ENCODE results near the gene PDE4B. TPM values are rescaled to one million over a fixed set of nuclear protein-coding genes. Genes with fewer than 3 reads are reported as not detected.

The PDE4B gene
- total and polyA plus RNA-seq, 10 of the 15 experiments (the other 5 are each of a cell fraction or from before 2014, with no cell fraction given): 3.0 to 13.2 (median 5.7) TPM

GRCh38 chr1:66335859-66336640, 543.4 kb downstream of the PDE4B start (continued):
- no peak for TF ChIP-seq MEF2A (IDR thresholded peaks at IDR 0.05; ENCODE audit: insufficient read depth, low read depth, low read length)
- TF ChIP-seq USF1 (IDR thresholded peaks at IDR 0.05; ENCODE audit: borderline replicate concordance, extremely low read length, insufficient read depth, low read depth, low read length): no peak
- peak; percentile 80; the same call in 1 of the 2 replicates for TF ChIP-seq MXI1 (IDR thresholded peaks at IDR 0.05; ENCODE audit: low read depth, low read length)
- TF ChIP-seq BHLHE40 (IDR thresholded peaks at IDR 0.05; ENCODE audit: borderline replicate concordance in 1 of 2, low read depth in 2 of 2, low read length in 1 of 2): peak; percentile 67 to 75; a peak in 2 of 4 replicates
- no peak for TF ChIP-seq HDAC2 (IDR thresholded peaks at IDR 0.05)
- peak; percentile 97 for TF ChIP-seq IKZF1 (conservative IDR thresholded peaks at IDR 0.05)
- TF ChIP-seq FOS (IDR thresholded peaks at IDR 0.05; ENCODE audit: borderline replicate concordance, extremely low read depth, insufficient read length): no peak
- no peak for TF ChIP-seq CEBPB (IDR thresholded peaks at IDR 0.05; ENCODE audit: borderline replicate concordance in 1 of 2, low read depth in 2 of 2, low read length in 2 of 2)
- TF ChIP-seq, protein P1, sequence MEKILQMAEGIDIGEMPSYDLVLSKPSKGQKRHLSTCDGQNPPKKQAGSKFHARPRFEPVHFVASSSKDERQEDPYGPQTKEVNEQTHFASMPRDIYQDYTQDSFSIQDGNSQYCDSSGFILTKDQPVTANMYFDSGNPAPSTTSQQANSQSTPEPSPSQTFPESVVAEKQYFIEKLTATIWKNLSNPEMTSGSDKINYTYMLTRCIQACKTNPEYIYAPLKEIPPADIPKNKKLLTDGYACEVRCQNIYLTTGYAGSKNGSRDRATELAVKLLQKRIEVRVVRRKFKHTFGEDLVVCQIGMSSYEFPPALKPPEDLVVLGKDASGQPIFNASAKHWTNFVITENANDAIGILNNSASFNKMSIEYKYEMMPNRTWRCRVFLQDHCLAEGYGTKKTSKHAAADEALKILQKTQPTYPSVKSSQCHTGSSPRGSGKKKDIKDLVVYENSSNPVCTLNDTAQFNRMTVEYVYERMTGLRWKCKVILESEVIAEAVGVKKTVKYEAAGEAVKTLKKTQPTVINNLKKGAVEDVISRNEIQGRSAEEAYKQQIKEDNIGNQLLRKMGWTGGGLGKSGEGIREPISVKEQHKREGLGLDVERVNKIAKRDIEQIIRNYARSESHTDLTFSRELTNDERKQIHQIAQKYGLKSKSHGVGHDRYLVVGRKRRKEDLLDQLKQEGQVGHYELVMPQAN (conservative IDR thresholded peaks at IDR 0.05): 0 out of 2 replicates have a peak, but pooled peaks have one; percentile 21
- no peak for TF ChIP-seq SREBF2 (IDR thresholded peaks at IDR 0.05; ENCODE audit: low read length)
- no peak for TF ChIP-seq CEBPZ (IDR thresholded peaks at IDR 0.05; ENCODE audit: low read depth, low read length)
- TF ChIP-seq NFIC (IDR thresholded peaks at IDR 0.05; ENCODE audit: low read depth, low read length): peak; percentile 49; the same call in 1 of the 2 replicates
- no peak for TF ChIP-seq NFYA (IDR thresholded peaks at IDR 0.05; ENCODE audit: borderline replicate concordance, low read depth, low read length)
- TF ChIP-seq ZNF207 (IDR thresholded peaks at IDR 0.05; ENCODE audit: borderline replicate concordance): peak; percentile 43; the same call in 1 of the 2 replicates
- TF ChIP-seq RELA (IDR thresholded peaks at IDR 0.05; ENCODE audit: borderline replicate concordance, partially characterized antibody): peak; percentile 67
- peak; percentile 83 for TF ChIP-seq CREM (IDR thresholded peaks at IDR 0.05; ENCODE audit: low read depth)
- TF ChIP-seq, protein P2, sequence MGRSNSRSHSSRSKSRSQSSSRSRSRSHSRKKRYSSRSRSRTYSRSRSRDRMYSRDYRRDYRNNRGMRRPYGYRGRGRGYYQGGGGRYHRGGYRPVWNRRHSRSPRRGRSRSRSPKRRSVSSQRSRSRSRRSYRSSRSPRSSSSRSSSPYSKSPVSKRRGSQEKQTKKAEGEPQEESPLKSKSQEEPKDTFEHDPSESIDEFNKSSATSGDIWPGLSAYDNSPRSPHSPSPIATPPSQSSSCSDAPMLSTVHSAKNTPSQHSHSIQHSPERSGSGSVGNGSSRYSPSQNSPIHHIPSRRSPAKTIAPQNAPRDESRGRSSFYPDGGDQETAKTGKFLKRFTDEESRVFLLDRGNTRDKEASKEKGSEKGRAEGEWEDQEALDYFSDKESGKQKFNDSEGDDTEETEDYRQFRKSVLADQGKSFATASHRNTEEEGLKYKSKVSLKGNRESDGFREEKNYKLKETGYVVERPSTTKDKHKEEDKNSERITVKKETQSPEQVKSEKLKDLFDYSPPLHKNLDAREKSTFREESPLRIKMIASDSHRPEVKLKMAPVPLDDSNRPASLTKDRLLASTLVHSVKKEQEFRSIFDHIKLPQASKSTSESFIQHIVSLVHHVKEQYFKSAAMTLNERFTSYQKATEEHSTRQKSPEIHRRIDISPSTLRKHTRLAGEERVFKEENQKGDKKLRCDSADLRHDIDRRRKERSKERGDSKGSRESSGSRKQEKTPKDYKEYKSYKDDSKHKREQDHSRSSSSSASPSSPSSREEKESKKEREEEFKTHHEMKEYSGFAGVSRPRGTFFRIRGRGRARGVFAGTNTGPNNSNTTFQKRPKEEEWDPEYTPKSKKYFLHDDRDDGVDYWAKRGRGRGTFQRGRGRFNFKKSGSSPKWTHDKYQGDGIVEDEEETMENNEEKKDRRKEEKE (IDR thresholded peaks at IDR 0.05): no peak
- peak; percentile 48 for TF ChIP-seq RUNX3 (IDR thresholded peaks at IDR 0.05; ENCODE audit: low read length)
- TF ChIP-seq RBBP5 (conservative IDR thresholded peaks at IDR 0.05): no peak
- peak; percentile 89; the same call in 1 of the 2 replicates for TF ChIP-seq EED (IDR thresholded peaks at IDR 0.05; ENCODE audit: low read depth)
- TF ChIP-seq YY1 (IDR thresholded peaks at IDR 0.05; ENCODE audit: low read depth, low read length): peak; percentile 82

All from GM12878 (cell line).